ENCODE results near the gene SAMD4A.
"Not testable (repeated sequence)": the region's sequence is repeated elsewhere in the genome, so short reads cannot be mapped to it uniquely, and the experiment has no call there.

Gene SAMD4A

DNA sequence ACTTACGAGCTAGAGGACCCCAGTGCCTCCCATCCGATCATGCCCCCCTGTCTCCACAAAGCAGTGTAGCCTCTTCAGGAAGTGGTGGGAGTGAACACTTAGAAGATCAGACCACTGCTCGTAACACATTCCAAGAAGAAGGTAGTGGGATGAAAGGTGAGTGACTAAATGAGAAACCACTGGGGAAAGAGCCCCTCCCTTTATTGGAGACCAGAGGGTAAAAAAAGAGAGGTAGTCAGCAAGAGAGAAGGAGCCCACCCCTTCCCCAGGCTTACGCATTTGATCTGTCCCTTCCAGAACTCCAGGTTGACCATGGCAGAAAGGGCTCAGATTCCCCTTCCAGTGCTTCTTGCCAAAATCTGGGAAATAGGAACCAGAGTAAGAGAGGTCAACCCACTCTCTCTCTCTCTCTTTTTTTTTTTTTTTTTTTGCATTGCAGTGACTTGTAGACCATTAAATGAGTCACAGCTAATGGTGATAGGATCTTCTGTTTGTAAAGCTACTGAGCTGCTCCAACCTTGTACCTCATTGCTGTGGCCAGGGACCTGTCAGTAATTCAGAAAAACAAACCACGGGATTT is 170.3 kb downstream of the SAMD4A start:
- DNase-seq: peak; percentile 46

DNA sequence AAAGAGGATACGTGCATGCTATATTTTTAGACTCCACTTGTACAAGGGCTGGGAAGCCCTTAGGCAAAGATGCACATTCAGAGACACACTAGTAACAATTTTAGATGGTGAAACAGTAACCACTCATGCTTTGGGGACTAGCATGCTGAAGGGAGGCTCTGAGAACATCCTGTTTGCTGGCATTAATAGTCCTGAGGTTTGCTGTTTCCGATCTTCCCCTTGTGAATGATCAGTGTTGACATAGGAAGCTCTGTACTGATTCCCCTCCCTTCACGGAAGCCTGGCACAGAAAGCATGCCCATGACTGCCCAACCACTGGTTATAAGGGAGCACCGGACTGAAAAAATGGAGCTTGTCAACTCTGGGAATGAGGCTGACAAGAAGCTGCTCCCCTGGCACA is 171.1 kb downstream of the SAMD4A start:
- no peak for DNase-seq

GRCh38 chr14:54739514-54739913 is 172.6 kb downstream of the SAMD4A start:
- DNase-seq: no peak

DNA sequence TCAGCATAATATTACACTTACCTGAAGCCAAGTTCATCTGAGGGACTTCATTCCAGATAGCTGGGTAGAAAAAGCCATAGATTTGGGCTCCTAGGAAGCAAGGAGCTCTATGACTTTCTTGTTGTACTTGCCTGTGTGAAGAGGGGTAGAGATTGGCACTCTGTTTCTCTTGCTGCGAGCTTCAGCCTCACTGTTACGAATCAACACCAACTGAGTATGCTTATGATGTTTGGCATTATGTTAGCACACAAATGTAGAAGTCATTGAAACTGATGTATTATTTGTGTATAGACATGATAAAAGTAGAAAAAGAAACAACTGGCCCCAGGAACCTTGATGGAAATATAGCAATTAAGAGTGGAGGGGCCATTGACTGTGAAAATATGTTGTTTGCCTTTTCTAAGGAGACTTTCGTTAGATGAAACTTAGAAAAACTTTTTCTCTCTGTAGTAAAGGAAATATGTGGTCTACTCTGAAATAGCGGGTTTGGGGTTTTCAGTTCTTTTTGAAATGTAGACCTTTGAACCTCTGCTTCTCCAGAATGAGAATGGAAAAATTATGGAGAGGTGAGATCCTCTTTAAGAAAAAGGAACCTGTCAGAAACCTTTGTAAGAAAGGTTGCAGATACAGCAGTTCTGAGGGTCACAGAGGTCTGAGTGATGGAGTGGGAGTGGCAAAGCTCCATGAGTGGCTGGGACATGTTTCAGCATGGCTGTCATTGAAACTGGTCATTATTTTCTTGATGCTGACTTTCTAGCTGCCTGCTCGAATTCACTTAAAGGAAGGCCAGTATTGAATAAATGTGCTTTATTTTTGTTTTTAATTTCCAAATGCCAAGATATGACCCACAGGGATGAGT is 175.8 kb downstream of the SAMD4A start:
- no peak for DNase-seq

DNA sequence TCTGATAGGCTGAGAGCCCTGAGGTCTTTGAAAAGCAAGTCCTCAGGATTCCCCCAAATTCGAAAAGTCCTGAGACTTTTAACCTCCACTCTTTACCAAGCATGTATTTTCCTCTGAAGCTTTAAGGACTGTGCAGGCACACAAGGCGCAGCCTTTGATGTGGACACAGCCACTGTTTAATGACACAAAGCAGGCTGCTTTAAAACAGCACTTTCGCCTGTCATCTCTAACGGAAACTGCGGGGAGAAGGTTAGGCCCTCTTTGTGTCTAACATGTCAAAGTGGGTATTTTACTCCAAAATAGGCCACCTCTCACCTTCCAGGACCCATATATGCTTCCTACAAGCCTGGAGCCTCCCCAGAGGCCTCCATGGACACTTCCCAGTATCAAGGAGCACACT is 176.5 kb downstream of the SAMD4A start:
- no peak for DNase-seq

DNA sequence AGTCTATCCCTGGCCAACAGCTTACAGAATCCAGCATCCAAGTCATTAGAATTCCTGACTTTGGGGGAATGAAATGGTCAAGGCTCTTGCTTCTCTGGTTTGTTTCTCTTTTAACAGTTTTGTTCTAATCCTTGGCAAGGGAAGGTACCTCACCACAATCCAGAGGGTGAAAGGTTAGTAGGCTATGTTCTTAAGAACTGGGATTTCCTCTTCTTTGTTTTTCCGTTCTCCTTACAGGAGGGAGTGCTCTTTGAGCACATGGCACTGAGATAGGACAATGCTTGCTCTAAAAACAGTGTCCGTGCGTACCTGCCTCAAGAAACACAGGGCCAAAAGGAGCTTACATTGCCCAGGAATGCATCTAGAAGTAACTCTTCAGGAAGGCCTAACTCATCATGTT is 179.1 kb downstream of the SAMD4A start:
- no peak for DNase-seq

DNA sequence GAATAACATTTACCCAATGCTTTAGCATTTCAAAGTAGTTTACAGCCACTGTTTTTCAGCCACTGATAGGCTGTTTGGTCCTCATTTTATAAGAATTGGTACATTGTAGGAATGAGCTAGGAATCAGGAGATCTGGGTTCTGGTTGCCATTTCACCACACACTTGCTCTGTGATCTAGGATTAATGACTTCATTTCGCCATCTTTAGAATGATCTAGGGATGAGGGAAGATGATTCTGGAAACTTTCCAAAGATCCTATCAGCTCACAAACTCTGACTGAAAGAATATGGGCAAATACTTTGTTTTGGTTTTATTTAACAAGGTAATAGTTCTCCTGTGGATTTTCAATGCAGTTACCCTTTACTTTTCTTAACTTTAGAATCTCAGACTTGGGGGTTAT is 180.7 kb downstream of the SAMD4A start:
- DNase-seq: no peak

GRCh38 chr14:54749180-54749579 is 182.3 kb downstream of the SAMD4A start:
- no peak for DNase-seq

GRCh38 chr14:54749727-54750126 is 182.8 kb downstream of the SAMD4A start:
- DNase-seq: no peak

GRCh38 chr14:54752611-54753010 is 185.7 kb downstream of the SAMD4A start:
- not testable (repeated sequence) for DNase-seq

GRCh38 chr14:54753396-54753795 is 186.5 kb downstream of the SAMD4A start:
- DNase-seq: not testable (repeated sequence)

- no peak for DNase-seq
These were observed 187.2 kb downstream of the SAMD4A start for GRCh38 chr14:54754116-54754622.

- DNase-seq: no peak
These were observed 187.9 kb downstream of the SAMD4A start for GRCh38 chr14:54754623-54755386.

- no peak for DNase-seq
These were observed 189.9 kb downstream of the SAMD4A start for GRCh38 chr14:54756656-54757392.

DNA sequence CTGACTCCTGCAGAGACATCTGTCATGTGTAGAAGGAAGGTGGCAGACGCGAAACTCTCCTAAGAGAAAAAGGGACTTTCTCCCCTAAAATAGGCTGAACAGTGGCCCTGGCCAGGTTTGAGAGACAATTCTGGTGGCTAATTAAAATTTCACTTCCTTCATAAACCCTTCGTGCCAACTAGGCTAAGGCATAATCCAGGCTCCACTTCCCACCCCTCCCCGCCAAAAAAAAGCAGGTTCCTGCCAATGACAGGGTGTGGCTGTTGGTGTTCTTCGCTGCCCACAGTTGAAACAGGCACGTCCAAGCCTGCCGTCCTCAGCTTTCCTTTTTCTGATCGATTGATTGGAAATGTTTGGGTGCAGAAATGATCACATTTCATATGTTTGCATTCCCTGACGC is 191.1 kb downstream of the SAMD4A start:
- DNase-seq: no peak

DNA sequence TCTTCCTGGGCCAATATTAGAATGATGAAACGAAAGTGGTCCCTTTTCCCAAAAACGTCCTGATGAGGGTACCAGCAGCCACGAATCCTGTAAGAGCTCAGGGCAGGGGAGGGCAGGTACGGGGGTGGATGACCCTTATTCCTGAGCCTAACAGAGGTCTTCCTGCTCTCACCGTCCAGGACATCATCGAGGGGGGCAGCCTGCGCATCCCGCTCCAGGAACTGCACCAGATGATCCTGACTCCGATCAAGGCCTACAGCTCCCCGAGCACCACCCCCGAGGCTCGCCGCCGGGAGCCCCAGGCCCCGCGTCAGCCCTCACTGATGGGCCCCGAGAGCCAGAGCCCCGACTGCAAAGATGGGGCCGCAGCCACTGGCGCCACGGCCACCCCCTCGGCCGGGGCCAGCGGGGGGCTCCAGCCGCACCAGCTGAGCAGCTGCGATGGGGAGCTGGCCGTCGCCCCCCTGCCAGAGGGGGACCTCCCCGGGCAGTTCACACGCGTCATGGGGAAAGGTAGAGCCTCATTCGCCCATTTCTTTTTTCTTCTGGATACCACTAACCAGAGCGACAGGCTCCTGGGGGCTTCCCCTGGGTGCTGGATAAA is 193.2 kb downstream of the SAMD4A start:
- no peak for DNase-seq

GRCh38 chr14:54760866-54761575 is 194.1 kb downstream of the SAMD4A start:
- DNase-seq: no peak

DNA sequence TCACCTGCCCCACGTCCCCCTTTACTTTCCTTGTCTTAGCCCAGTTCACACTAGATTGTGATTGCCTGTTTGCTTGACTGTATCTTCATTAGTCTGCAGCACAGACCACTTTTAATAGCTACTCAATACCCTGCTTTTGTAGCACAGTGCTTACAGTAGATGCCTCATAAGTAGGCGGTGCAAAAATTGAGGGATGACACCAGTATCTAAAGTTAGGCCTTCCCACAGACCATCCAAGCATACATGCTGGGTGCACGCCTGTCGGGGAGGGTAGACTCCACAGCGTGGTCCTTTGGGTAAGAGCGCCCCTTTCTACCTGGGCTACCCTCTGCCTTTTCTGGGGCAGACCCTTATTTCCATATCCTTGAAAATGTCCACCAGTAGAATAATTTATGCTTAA is 194.9 kb downstream of the SAMD4A start:
- no peak for DNase-seq

DNA sequence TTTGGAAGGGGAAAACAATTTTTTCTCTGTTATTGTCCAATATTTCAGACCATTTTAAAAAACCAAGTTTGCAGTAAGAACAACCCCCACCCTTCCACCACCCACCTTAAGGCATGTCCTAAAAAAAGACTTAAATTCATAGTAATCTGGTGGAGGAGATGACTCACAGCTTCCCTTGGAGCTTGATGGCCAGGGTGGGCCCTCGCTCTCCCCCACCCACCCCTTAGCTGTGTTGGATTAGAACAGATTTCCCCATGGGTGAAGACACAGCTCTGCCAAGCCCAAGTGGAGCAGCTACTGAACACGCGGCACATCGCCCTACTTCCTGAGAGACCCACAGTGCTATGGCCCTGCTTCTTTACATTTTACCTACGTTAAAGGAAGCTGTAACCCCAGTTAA is 195.4 kb downstream of the SAMD4A start:
- DNase-seq: peak; percentile 40

- no peak for DNase-seq
These were observed 196.8 kb downstream of the SAMD4A start for GRCh38 chr14:54763761-54764160.

Data from fibroblast of skin of scalp (primary cell).